Kidney (tissue), 14 donors: Measurements from ENCODE around the gene AKAP6. TPM values are rescaled to one million over a fixed set of nuclear protein-coding genes. Genes with fewer than 3 reads are reported as not detected.

Experiments
- DNase-seq, 5 donors: peaks; one replicate each; pipeline ENCODE4 v3.0.0-alpha.2; 2013 to 2020
- FAIRE-seq: peaks from 2 replicates; lab custom pipeline; 2012; peaks lifted over from hg19 to GRCh38; lab: Jason Lieb, UNC
- H3K27ac ChIP-seq, 2 donors: one replicate each; pipeline ENCODE4 v1.7.0; 2013; ENCODE audit warnings: low read depth in 2 of 2, low read length in 2 of 2, inconsistent platforms in 1 of 2
- H3K27me3 ChIP-seq: one replicate; pipeline ENCODE4 v1.7.1; 2013; ENCODE audit warnings: low read length, inconsistent platforms; ENCODE audit not compliant: control insufficient read depth, insufficient read depth
- H3K36me3 ChIP-seq, 3 donors: one replicate each; pipeline versions ENCODE4 v1.7.0 to v1.7.1; 2013; ENCODE audit warnings: low read length in 3 of 3, control low read depth in 1 of 3, inconsistent platforms in 1 of 3; ENCODE audit not compliant: insufficient read depth in 3 of 3, control insufficient read depth in 2 of 3
- H3K4me1 ChIP-seq, 3 donors: one replicate each; pipeline versions ENCODE4 v1.7.0 to v1.7.1; 2013; ENCODE audit warnings: low read length in 3 of 3, inconsistent platforms in 1 of 3, low read depth in 1 of 3; ENCODE audit not compliant: control insufficient read depth in 2 of 3, insufficient read depth in 2 of 3
- H3K4me3 ChIP-seq, 3 donors: one replicate each; pipeline versions ENCODE4 v1.7.0 to v1.8.1; 2013; ENCODE audit warnings: low read length in 3 of 3, control low read depth in 1 of 3, inconsistent platforms in 1 of 3
- H3K9ac ChIP-seq, 3 donors: one replicate each; pipeline versions ENCODE4 v1.7.0 to v1.7.1; 2013; ENCODE audit warnings: low read length in 3 of 3, control low read depth in 1 of 3, inconsistent platforms in 1 of 3
- H3K9me3 ChIP-seq, 3 donors: one replicate each; pipeline versions ENCODE4 v1.7.0 to v1.7.1; 2013; ENCODE audit warnings: low read length in 3 of 3, control low read depth in 1 of 3, inconsistent platforms in 1 of 3; ENCODE audit not compliant: control insufficient read depth in 2 of 3, insufficient read depth in 1 of 3
- CTCF ChIP-seq: IDR thresholded peaks from 3 replicates; pipeline ENCODE4 v1.5.1; 2012; ENCODE audit warnings: mild to moderate bottlenecking, moderate library complexity, borderline replicate concordance; ENCODE audit not compliant: insufficient read depth; ENCODE audit errors: extremely low read depth
- intact Hi-C: fragments of 100-400 bp; cut with DNase I; formaldehyde crosslinking; loops from one replicate; pipeline ENCODE4 v1.11.1; 2022
- polyA plus RNA-seq: library from polyadenylated mRNA; stranded (reverse); fragments of 350-450 nt; fragmentation: Illumina TruSeq; extraction: RNeasy Lipid Tissue Mini Kit (QIAGEN cat#74804); gene quantifications from one replicate; pipeline ENCODE4 v1.2.3, GENCODE V29; 2014; ENCODE audit warnings: low read depth, low replicate concordance; ENCODE audit not compliant: insufficient read depth
- total RNA-seq: library from RNA; stranded (reverse); fragmentation: NEBNext Ultra II Directional; extraction: Animal tissue kit (Norgen Biotek cat#: 25700); gene quantifications from one replicate; pipeline ENCODE4 v1.2.1, GENCODE V29; 2021
- donor health status: control.
- donor health status: control.
- donor health status: control.
- donor health status: control.
- donor health status: control.
- donor health status: DM: yes; HTN: yes; CAD: no.
- donor health status: Normal renal cell carcinoma (clear cell type).

Gene AKAP6
- total and polyA plus RNA-seq, 2 donors from 2014 or later, result 0.92 to 10.5 TPM

GRCh38 chr14:32492457-32492856 lies 163.4 kb downstream of the AKAP6 start:
- no peaks in the 10 kb centered on the region for H3K4me1 ChIP-seq
- intact Hi-C loops, result no loop called here
- no peak overlapping the region for H3K27ac ChIP-seq
- DNase-seq, result no peak
- no peaks in the 10 kb centered on the region for H3K27me3 ChIP-seq
- H3K9ac ChIP-seq, result no peak overlapping the region
- FAIRE-seq, result no peak
- no peak for TF ChIP-seq CTCF
- H3K4me3 ChIP-seq, result no peak overlapping the region
- no peaks in the 10 kb centered on the region for H3K9me3 ChIP-seq
- no peaks in the 10 kb centered on the region for H3K36me3 ChIP-seq

GRCh38 chr14:32494609-32495434 lies 165.7 kb downstream of the AKAP6 start:
- no peak for TF ChIP-seq CTCF
- no peak for DNase-seq
- no peak for FAIRE-seq
- no peaks in the 10 kb centered on the region for H3K36me3 ChIP-seq
- H3K9me3 ChIP-seq, result no peaks in the 10 kb centered on the region
- no peak overlapping the region for H3K9ac ChIP-seq
- H3K4me3 ChIP-seq, result no peak overlapping the region
- no peaks in the 10 kb centered on the region for H3K27me3 ChIP-seq
- no peak overlapping the region for H3K27ac ChIP-seq
- no peaks in the 10 kb centered on the region for H3K4me1 ChIP-seq
- intact Hi-C loops, result no loop called here

- FAIRE-seq (no peak), DNase-seq (no peak)
- TF ChIP-seq CTCF, result no peak
- intact Hi-C loops, result no loop called here
- H3K27me3 ChIP-seq, result no peaks in the 10 kb centered on the region
- H3K36me3 ChIP-seq, result no peaks in the 10 kb centered on the region
- H3K27ac ChIP-seq, result no peak overlapping the region
- no peaks in the 10 kb centered on the region for H3K4me1 ChIP-seq
- H3K9ac ChIP-seq, result no peak overlapping the region
- no peaks in the 10 kb centered on the region for H3K9me3 ChIP-seq
- H3K4me3 ChIP-seq, result no peak overlapping the region
Measured at GRCh38 chr14:32495435-32495734, 166.3 kb downstream of the AKAP6 start.
